HepG2 (cell line): ENCODE results near the gene NCAPD2. TPM values are rescaled to one million over a fixed set of nuclear protein-coding genes. Genes with fewer than 3 reads are reported as not detected.

ENCODE experiments used
- HNF1A ChIP-seq, 2 experiments: sonication (generic) in 1 of 2; formaldehyde crosslinking in 1 of 2; IDR thresholded peaks; 2 replicates each; pipeline versions ENCODE4 v1.4.0 to v1.6.1; 2016 to 2020; ENCODE audit warnings: borderline replicate concordance in 1 of 2, low read depth in 1 of 2, mild to moderate bottlenecking in 1 of 2, missing genetic modification reagents in 1 of 2
- HNRNPL ChIP-seq: fragments of 200-400 bp; formaldehyde crosslinking; IDR thresholded peaks from 2 replicates; pipeline ENCODE4 v1.6.1; 2017; ENCODE audit warnings: mild to moderate bottlenecking, low read depth, low read length
- JUNB ChIP-seq: sonication (generic); formaldehyde crosslinking; IDR thresholded peaks from 2 replicates; pipeline ENCODE4 v1.8.0; 2022; ENCODE audit warnings: missing genetic modification reagents, mild to moderate bottlenecking, borderline replicate concordance
- NCOA1 ChIP-seq: sonication (generic); formaldehyde crosslinking; IDR thresholded peaks from 2 replicates; pipeline ENCODE4 v1.9.0; 2021; ENCODE audit warnings: missing genetic modification reagents
- ZNF260 ChIP-seq: sonication (generic); formaldehyde crosslinking; IDR thresholded peaks from 2 replicates; pipeline ENCODE4 v1.4.0; 2020; ENCODE audit warnings: missing genetic modification reagents, low read depth, mild to moderate bottlenecking, borderline replicate concordance
- polyA plus RNA-seq, 8 experiments: library from polyadenylated mRNA; depleted of rRNA in 3 of 8; stranded (reverse) in 7 of 8; unstranded in 1 of 8; fragments of >200 nt; fragmentation: Illumina TruSeq in 4 of 8; extraction: Trizol in 4 of 8; gene quantifications; 2 replicates each; pipeline versions ENCODE4 v1.2.1 to v1.2.3, GENCODE V29; 2011 to 2016; ENCODE audit warnings: low read depth in 4 of 8, missing spikeins in 1 of 8, mixed read lengths in 1 of 8; ENCODE audit not compliant: insufficient read depth in 1 of 8
- total RNA-seq, 5 experiments: library from RNA; depleted of rRNA; stranded (reverse); fragments of >200 nt; fragmentation: Illumina TruSeq; extraction: Trizol; gene quantifications; 2 replicates each; pipeline ENCODE4 v1.2.3, GENCODE V29; 2016; ENCODE audit warnings: low read depth in 1 of 5
- TF ChIP-seq, protein P1 (sequence below): sonication (generic); formaldehyde crosslinking; IDR thresholded peaks from 2 replicates; pipeline ENCODE4 v1.9.0; 2021; ENCODE audit warnings: missing genetic modification reagents, mild to moderate bottlenecking, borderline replicate concordance

Gene NCAPD2
- total and polyA plus RNA-seq, 2 of the 13 experiments (the other 11 are each of a cell fraction or from before 2014, with no cell fraction given): 51.1 to 65.6 TPM

DNA sequence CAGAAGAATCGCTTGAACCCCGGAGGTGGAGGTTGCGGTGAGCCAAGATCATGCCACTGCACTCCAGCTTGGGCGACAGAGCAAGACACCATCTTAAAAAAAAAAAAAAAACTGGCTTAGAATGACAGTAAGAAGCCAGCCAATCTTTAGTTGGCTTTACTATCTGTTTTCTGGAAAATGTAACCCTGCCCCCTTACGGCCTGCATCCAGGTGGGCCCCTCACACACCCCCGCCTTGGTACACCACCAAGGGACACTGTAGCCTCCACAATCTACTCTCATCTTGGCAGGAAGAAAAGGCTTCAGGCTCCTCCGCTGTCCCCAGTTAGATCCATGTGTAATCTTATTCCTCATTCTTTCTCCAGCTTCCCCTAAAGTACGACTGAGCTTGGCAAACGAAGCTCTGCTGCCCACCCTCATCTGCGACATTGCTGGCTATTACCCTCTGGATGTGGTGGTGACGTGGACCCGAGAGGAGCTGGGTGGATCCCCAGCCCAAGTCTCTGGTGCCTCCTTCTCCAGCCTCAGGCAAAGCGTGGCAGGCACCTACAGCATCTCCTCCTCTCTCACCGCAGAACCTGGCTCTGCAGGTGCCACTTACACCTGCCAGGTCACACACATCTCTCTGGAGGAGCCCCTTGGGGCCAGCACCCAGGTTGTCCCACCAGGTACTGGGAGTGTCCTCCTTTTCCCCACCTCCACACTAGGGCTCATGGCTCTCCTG lies 35.5 kb upstream of the NCAPD2 start (continued):
- TF ChIP-seq HNF1A (IDR thresholded peaks at IDR 0.05; ENCODE audit: low read depth) (no peak), HNF1A (CRISPR knock-in tag; IDR thresholded peaks at IDR 0.05; ENCODE audit: borderline replicate concordance) (no peak), JUNB (no peak), ZNF260 (no peak), HNRNPL (no peak), NCOA1 (no peak)
- TF ChIP-seq, protein P1, sequence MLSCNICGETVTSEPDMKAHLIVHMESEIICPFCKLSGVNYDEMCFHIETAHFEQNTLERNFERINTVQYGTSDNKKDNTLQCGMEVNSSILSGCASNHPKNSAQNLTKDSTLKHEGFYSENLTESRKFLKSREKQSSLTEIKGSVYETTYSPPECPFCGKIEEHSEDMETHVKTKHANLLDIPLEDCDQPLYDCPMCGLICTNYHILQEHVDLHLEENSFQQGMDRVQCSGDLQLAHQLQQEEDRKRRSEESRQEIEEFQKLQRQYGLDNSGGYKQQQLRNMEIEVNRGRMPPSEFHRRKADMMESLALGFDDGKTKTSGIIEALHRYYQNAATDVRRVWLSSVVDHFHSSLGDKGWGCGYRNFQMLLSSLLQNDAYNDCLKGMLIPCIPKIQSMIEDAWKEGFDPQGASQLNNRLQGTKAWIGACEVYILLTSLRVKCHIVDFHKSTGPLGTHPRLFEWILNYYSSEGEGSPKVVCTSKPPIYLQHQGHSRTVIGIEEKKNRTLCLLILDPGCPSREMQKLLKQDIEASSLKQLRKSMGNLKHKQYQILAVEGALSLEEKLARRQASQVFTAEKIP (CRISPR knock-in tag): no peak
